ENCODE data around the gene CACNA1E. TPM values are rescaled to one million over a fixed set of nuclear protein-coding genes. Genes with fewer than 3 reads are reported as not detected.

The CACNA1E gene
- total RNA-seq, 6 experiments from 2014 or later = not detected

DNA sequence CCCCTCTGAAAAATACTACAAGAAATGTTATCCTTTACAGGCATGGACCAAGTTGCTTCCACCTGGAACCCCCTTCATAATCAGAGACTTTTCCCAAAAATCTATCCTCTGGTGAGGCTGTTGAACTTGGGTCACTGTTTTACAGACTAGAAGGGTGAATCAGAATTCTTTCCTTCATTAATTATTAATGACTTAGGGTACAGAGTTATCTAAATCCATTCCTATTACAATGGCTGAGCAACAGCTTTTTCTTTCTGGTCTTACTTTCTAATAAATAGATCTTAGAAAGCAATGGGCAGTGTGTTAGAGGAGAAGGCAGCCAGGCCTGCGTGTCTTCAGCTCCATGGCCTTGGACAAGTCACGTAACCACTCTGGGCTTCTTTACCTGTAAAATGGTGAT is 294.0 kb downstream of the CACNA1E start:
- H3K4me1 Mint-ChIP-seq (ENCODE audit: low read depth) = no peaks in the 10 kb centered on the region
- TF ChIP-seq, protein P1, sequence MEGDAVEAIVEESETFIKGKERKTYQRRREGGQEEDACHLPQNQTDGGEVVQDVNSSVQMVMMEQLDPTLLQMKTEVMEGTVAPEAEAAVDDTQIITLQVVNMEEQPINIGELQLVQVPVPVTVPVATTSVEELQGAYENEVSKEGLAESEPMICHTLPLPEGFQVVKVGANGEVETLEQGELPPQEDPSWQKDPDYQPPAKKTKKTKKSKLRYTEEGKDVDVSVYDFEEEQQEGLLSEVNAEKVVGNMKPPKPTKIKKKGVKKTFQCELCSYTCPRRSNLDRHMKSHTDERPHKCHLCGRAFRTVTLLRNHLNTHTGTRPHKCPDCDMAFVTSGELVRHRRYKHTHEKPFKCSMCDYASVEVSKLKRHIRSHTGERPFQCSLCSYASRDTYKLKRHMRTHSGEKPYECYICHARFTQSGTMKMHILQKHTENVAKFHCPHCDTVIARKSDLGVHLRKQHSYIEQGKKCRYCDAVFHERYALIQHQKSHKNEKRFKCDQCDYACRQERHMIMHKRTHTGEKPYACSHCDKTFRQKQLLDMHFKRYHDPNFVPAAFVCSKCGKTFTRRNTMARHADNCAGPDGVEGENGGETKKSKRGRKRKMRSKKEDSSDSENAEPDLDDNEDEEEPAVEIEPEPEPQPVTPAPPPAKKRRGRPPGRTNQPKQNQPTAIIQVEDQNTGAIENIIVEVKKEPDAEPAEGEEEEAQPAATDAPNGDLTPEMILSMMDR (IDR thresholded peaks at IDR 0.05) = no peak
- no peak overlapping the region for H3K4me3 Mint-ChIP-seq
- no peak for DNase-seq
- no peaks in the 10 kb centered on the region for H3K36me3 Mint-ChIP-seq (ENCODE audit: low read depth)
- peaks cover 2% of the 10 kb centered on the region; the same call in 1 of the 2 replicates for H3K27me3 Mint-ChIP-seq (ENCODE audit: insufficient read depth)
- no peak overlapping the region for H3K27ac Mint-ChIP-seq
- peaks cover 49% of the 10 kb centered on the region for H3K9me3 Mint-ChIP-seq

- Mint-ChIP-seq H3K4me3 (no peak overlapping the region), H3K9me3 (peaks cover 51% of the 10 kb centered on the region), H3K36me3 (ENCODE audit: low read depth) (no peaks in the 10 kb centered on the region), H3K27ac (no peak overlapping the region), H3K4me1 (ENCODE audit: low read depth) (no peaks in the 10 kb centered on the region), H3K27me3 (ENCODE audit: insufficient read depth) (peaks cover 2% of the 10 kb centered on the region; the same call in 1 of the 2 replicates)
- TF ChIP-seq, protein P1 (IDR thresholded peaks at IDR 0.05) = no peak
- DNase-seq = no peak
Observed at GRCh38 chr1:181777812-181778211, 294.5 kb downstream of the CACNA1E start.

- Mint-ChIP-seq H3K27me3 (ENCODE audit: insufficient read depth) (peaks cover 2% of the 10 kb centered on the region; the same call in 1 of the 2 replicates), H3K9me3 (peaks cover 59% of the 10 kb centered on the region), H3K36me3 (ENCODE audit: low read depth) (no peaks in the 10 kb centered on the region)
Observed at GRCh38 chr1:181778640-181779260, 295.4 kb downstream of the CACNA1E start.

GRCh38 chr1:181779343-181779742 is 296.0 kb downstream of the CACNA1E start:
- TF ChIP-seq, protein P1 (IDR thresholded peaks at IDR 0.05) = no peak
- Mint-ChIP-seq H3K9me3 (peaks cover 64% of the 10 kb centered on the region), H3K36me3 (ENCODE audit: low read depth) (no peaks in the 10 kb centered on the region), H3K27me3 (ENCODE audit: insufficient read depth) (peaks cover 4% of the 10 kb centered on the region; the same call in 1 of the 2 replicates), H3K4me3 (no peak overlapping the region), H3K4me1 (ENCODE audit: low read depth) (no peaks in the 10 kb centered on the region), H3K27ac (no peak overlapping the region)
- no peak for DNase-seq

More at GRCh38 chr1:181778640-181779260, 295.4 kb downstream of the CACNA1E start:
- DNase-seq = no peak
- H3K27ac Mint-ChIP-seq = no peak overlapping the region
- no peaks in the 10 kb centered on the region for H3K4me1 Mint-ChIP-seq (ENCODE audit: low read depth)
- TF ChIP-seq, protein P1 (IDR thresholded peaks at IDR 0.05) = no peak
- H3K4me3 Mint-ChIP-seq = no peak overlapping the region

DNA sequence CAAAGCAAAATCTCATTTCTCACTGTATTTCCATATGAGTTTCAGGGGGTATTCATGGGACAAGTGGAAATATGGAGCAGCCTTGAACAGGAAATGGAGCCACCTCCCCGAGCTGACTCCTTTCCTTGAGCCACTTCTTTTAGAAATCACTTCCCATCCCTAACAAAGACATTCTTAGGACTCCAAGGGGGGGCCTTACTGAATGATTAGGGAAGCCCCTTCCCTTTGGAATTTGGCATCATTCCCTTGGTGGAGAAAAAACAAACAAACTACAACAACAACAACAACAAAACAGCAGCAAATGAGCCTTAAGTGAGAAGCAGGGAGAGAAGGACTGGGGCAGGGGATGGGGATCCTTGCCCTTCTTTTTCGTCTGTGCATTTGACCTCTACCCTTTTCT is 299.9 kb downstream of the CACNA1E start:
- no peaks in the 10 kb centered on the region for H3K4me1 Mint-ChIP-seq (ENCODE audit: low read depth)

More for the DNA sequence above, 299.9 kb downstream of the CACNA1E start:
- Mint-ChIP-seq H3K27me3 (ENCODE audit: insufficient read depth) (peaks cover 2% of the 10 kb centered on the region; the same call in 1 of the 2 replicates), H3K36me3 (ENCODE audit: low read depth) (no peaks in the 10 kb centered on the region), H3K27ac (no peak overlapping the region), H3K9me3 (peaks cover 61% of the 10 kb centered on the region), H3K4me3 (no peak overlapping the region)
- no peak for DNase-seq
- TF ChIP-seq, protein P1 (IDR thresholded peaks at IDR 0.05) = no peak
